GM12878 (cell line): ENCODE results near the gene BCAN. TPM values are rescaled to one million over a fixed set of nuclear protein-coding genes. Genes with fewer than 3 reads are reported as not detected.

Experiments
- ATAC-seq: fragments of 200-7000 bp; cut with Tn5 transposase; 3 replicates; pipeline ENCODE4 v1.9.1; 2020; ENCODE audit warnings: mild to moderate bottlenecking, moderate library complexity
- BruUV-seq: library from RNA; stranded (reverse); fragments of 400-500 nt; replicated peaks from 2 replicates; lab custom pipeline; 2021; lab: Mats Ljungman, UMichigan
- CTCF ChIA-PET: fragments of 300-600 bp; sonication (Branson Sonifier 250); formaldehyde crosslinking; extraction: SDS; loops from one replicate; lab custom pipeline; 2021; ENCODE audit warnings: inconsistent platforms; lab: Yijun Ruan, JAX
- POLR2A ChIA-PET: fragments of 350-600 bp; formaldehyde crosslinking; extraction: SDS; loops from one replicate; lab custom pipeline; 2021; ENCODE audit warnings: inconsistent platforms; lab: Charles Lee
- RAD21 ChIA-PET: fragments of 300-600 bp; sonication (Branson Sonifier 250); formaldehyde crosslinking; loops from one replicate; lab custom pipeline; 2023; ENCODE audit warnings: antibody characterized with exemption; ENCODE audit not compliant: unreplicated experiment; lab: Charles Lee
- SMC1A ChIA-PET: fragments of 300-600 bp; sonication (Branson Sonifier 250); formaldehyde crosslinking; loops from one replicate; lab custom pipeline; 2023; ENCODE audit not compliant: unreplicated experiment, uncharacterized antibody; lab: Charles Lee
- DNase-seq: peaks from one replicate; pipeline ENCODE4 v3.0.0-alpha.2; 2011; ENCODE audit warnings: low read depth, low spot score
- FAIRE-seq: peaks from 3 replicates; lab custom pipeline; 2011; peaks lifted over from hg19 to GRCh38; lab: Jason Lieb, UNC
- H2AFZ ChIP-seq: 2 replicates; pipeline ENCODE4 v1.6.0; 2011; ENCODE audit warnings: low read depth, low read length, control low read depth; ENCODE audit not compliant: control insufficient read depth
- H3K27ac ChIP-seq: 2 replicates; pipeline ENCODE4 v1.5.1; 2011; ENCODE audit warnings: control low read depth; ENCODE audit not compliant: control insufficient read depth, insufficient read depth
- H3K27me3 ChIP-seq, 2 experiments: replicated peaks in 1 of 2; 2 replicates each; pipeline versions ENCODE4 v1.6.0 to v1.6.1; 2011; ENCODE audit warnings: low read length in 1 of 2; ENCODE audit not compliant: control insufficient read depth in 2 of 2, insufficient read depth in 2 of 2
- H3K36me3 ChIP-seq, 2 experiments: 2 replicates each; pipeline ENCODE4 v1.5.1; 2011; ENCODE audit warnings: low read length in 1 of 2; ENCODE audit not compliant: control insufficient read depth in 2 of 2, insufficient read depth in 2 of 2
- H3K4me1 ChIP-seq: 2 replicates; pipeline ENCODE4 v1.6.1; 2011; ENCODE audit warnings: mild to moderate bottlenecking, low read length, moderate library complexity, mixed read lengths; ENCODE audit not compliant: control insufficient read depth, insufficient read depth
- H3K4me2 ChIP-seq: 2 replicates; pipeline ENCODE4 v1.6.0; 2011; ENCODE audit warnings: control low read depth; ENCODE audit not compliant: control insufficient read depth, insufficient read depth
- H3K4me3 ChIP-seq: fragments of 200-600 bp; sonication (generic); 2 replicates; pipeline ENCODE4 v1.5.1; 2016
- H3K79me2 ChIP-seq: 2 replicates; pipeline ENCODE4 v1.6.0; 2011; ENCODE audit warnings: low read length; ENCODE audit not compliant: control insufficient read depth, insufficient read depth
- H3K9ac ChIP-seq: 2 replicates; pipeline ENCODE4 v1.8.0; 2011; ENCODE audit warnings: low read length, control low read depth, mixed read lengths; ENCODE audit not compliant: control insufficient read depth, insufficient read depth
- H3K9me3 ChIP-seq: replicated peaks from 3 replicates; pipeline ENCODE4 v1.5.1; 2011; ENCODE audit warnings: mild to moderate bottlenecking, low read length; ENCODE audit not compliant: control insufficient read depth, insufficient read depth
- H4K20me1 ChIP-seq: 2 replicates; pipeline ENCODE4 v1.6.0; 2011; ENCODE audit not compliant: control insufficient read depth, insufficient read depth
- ASH2L ChIP-seq: fragments of 300-600, 200-600 bp; sonication (generic); IDR thresholded peaks from 2 replicates; pipeline ENCODE4 v1.6.1; 2017; ENCODE audit warnings: low read depth, mild to moderate bottlenecking, borderline replicate concordance
- BCLAF1 ChIP-seq: fragments of 450-650 bp; IDR thresholded peaks from 2 replicates; pipeline ENCODE4 v1.6.1; 2017; ENCODE audit warnings: antibody characterized with exemption, mild to moderate bottlenecking, moderate library complexity
- IKZF1 ChIP-seq: fragments of 450-650 bp; conservative IDR thresholded peaks from 2 replicates; pipeline ENCODE4 v1.6.1; 2017; ENCODE audit warnings: antibody characterized with exemption, mild to moderate bottlenecking
- JUNB ChIP-seq: IDR thresholded peaks from 2 replicates; pipeline ENCODE4 v1.6.1; 2016; ENCODE audit warnings: antibody characterized with exemption, mild to moderate bottlenecking
- MYC ChIP-seq: IDR thresholded peaks from 2 replicates; pipeline ENCODE4 v1.6.1; 2011; ENCODE audit warnings: mild to moderate bottlenecking, low read length, moderate library complexity, inconsistent platforms; ENCODE audit not compliant: insufficient read depth, insufficient replicate concordance, insufficient read length, severe bottlenecking
- NFYB ChIP-seq: IDR thresholded peaks from 2 replicates; pipeline ENCODE4 v1.6.1; 2011; ENCODE audit warnings: low read depth, mild to moderate bottlenecking, low read length, improper control_type of control experiment, moderate library complexity; ENCODE audit not compliant: insufficient read depth
- PBX3 ChIP-seq: IDR thresholded peaks from 2 replicates; pipeline ENCODE4 v1.6.1; 2011; ENCODE audit warnings: mild to moderate bottlenecking, low read depth, low read length, moderate library complexity; ENCODE audit not compliant: insufficient replicate concordance
- REST ChIP-seq: IDR thresholded peaks from 2 replicates; pipeline ENCODE4 v1.6.1; 2012; ENCODE audit warnings: mild to moderate bottlenecking, low read depth, low read length
- TCF7 ChIP-seq: IDR thresholded peaks from 2 replicates; pipeline ENCODE4 v1.6.1; 2014; ENCODE audit warnings: antibody characterized with exemption, borderline replicate concordance
- ZNF207 ChIP-seq: fragments of 450-650 bp; IDR thresholded peaks from 2 replicates; pipeline ENCODE4 v1.6.1; 2014; ENCODE audit warnings: antibody characterized with exemption, mild to moderate bottlenecking, borderline replicate concordance
- ZNF24 ChIP-seq: fragments of 450-650 bp; IDR thresholded peaks from 2 replicates; pipeline ENCODE4 v1.6.1; 2017; ENCODE audit warnings: antibody characterized with exemption, mild to moderate bottlenecking
- ZNF687 ChIP-seq: fragments of 450-650 bp; IDR thresholded peaks from 2 replicates; pipeline ENCODE4 v1.6.1; 2017; ENCODE audit warnings: mild to moderate bottlenecking, moderate library complexity
- WGBS: methylation state at CpG from one replicate; pipeline ENCODE4 v1.1.6; 2016; ENCODE audit warnings: low lambda C conversion rate; ENCODE audit not compliant: insufficient replicate concordance, insufficient coverage; ENCODE audit errors: missing lambda C conversion rate; 5-methylcytosine and 5-hydroxymethylcytosine counted together
- in situ Hi-C: fragments of 300-500 bp; cut with MboI; formaldehyde crosslinking; loops from 9 replicates; pipeline ENCODE4 v1.14.3; 2018; ENCODE audit warnings: mixed read lengths
- intact Hi-C: fragments of 100-400 bp; cut with micrococcal nuclease; formaldehyde crosslinking; loops from one replicate; pipeline ENCODE4 v1.14.2; 2022; ENCODE audit not compliant: unreplicated experiment
- polyA plus RNA-seq, 11 experiments: library from polyadenylated mRNA; depleted of rRNA in 4 of 11; unstranded in 6 of 11; stranded (reverse) in 5 of 11; fragments of >200 nt; fragmentation: Nextera tagmentation in 4 of 11; fragmentation: Illumina TruSeq in 1 of 11; extraction: Ambion mirVana in 4 of 11; extraction: Trizol in 1 of 11; gene quantifications; 1 replicate in 1 of 11; 2 replicates in 10 of 11; pipeline versions ENCODE4 v1.2.1 to v1.2.3, GENCODE V29; 2011 to 2016; ENCODE audit warnings: inconsistent platforms in 2 of 11, missing spikeins in 2 of 11, low read depth in 1 of 11
- total RNA-seq, 4 experiments: library from RNA; depleted of rRNA in 3 of 4; stranded (reverse); fragments of >200 nt in 3 of 4; fragmentation: Illumina TruSeq in 1 of 4; extraction: Trizol in 1 of 4; gene quantifications; 2 replicates each; pipeline versions ENCODE4 v1.2.1 to v1.2.3, GENCODE V29; 2013 to 2021

The BCAN gene
- total and polyA plus RNA-seq, 10 of the 15 experiments (the other 5 are each of a cell fraction or from before 2014, with no cell fraction given): 0.05 to 1.3 (median 0.18) TPM; not detected in 1

- Histone ChIP-seq H3K4me3 (no peak overlapping the region), H3K4me1 (peaks cover 8% of the 10 kb centered on the region), H3K9me3 (no peaks in the 10 kb centered on the region), H3K79me2 (no peaks in the 10 kb centered on the region), H3K36me3 (no peaks in the 10 kb centered on the region), H4K20me1 (no peaks in the 10 kb centered on the region), H3K4me2 (no peak overlapping the region), H3K27ac (no peak overlapping the region), H3K27me3 (peaks cover 0 to 2% of the 10 kb centered on the region in 2 experiments; a peak in 3 of 4 replicates), H2AFZ (no peak overlapping the region), H3K9ac (no peak overlapping the region)
- intact Hi-C loops: no loop called here
- FAIRE-seq (no peak), DNase-seq (no peak), ATAC-seq (no peak)
- RAD21 ChIA-PET: no interaction called here
- SMC1A ChIA-PET: no interaction called here
- BruUV-seq: no TSS peak
- WGBS: 85% methylated on average over 1 of the region's 1 CpG
- in situ Hi-C loops: no loop called here
- POLR2A ChIA-PET: interaction anchor here (0.6 kb wide), 1 partner anchor 375 kb away, joined by 3 read pairs; no protein-coding TSS in a partner anchor
- CTCF ChIA-PET: interaction anchor here (0.6 to 0.8 kb wide), 2 partner anchors 41 to 260 kb away, joined by 3 read pairs; no protein-coding TSS in a partner anchor
- no peak for TF ChIP-seq JUNB
- no peak for TF ChIP-seq MYC
- no peak for TF ChIP-seq BCLAF1
- no peak for TF ChIP-seq REST
- TF ChIP-seq ZNF24: no peak
- no peak for TF ChIP-seq TCF7
- TF ChIP-seq IKZF1: no peak
- no peak for TF ChIP-seq ZNF207
- no peak for TF ChIP-seq ASH2L
- no peak for TF ChIP-seq PBX3
- TF ChIP-seq NFYB: no peak
- no peak for TF ChIP-seq ZNF687
Measured at GRCh38 chr1:156645666-156646065, 3.7 kb downstream of the BCAN start.
